HG03060 (cell line): ENCODE results near the gene MAG.

Experiments
- ATAC-seq: cut with Tn5 transposase; IDR thresholded peaks from one replicate; pipeline ENCODE4 v1.9.1; 2021; ENCODE audit warnings: low read depth, moderate number of reproducible peaks; ENCODE audit not compliant: unreplicated experiment

Gene MAG

GRCh38 chr19:35264268-35265125, 27.5 kb upstream of the MAG start:
- ATAC-seq = no peak

GRCh38 chr19:35265126-35265899, 26.6 kb upstream of the MAG start:
- no peak for ATAC-seq

DNA sequence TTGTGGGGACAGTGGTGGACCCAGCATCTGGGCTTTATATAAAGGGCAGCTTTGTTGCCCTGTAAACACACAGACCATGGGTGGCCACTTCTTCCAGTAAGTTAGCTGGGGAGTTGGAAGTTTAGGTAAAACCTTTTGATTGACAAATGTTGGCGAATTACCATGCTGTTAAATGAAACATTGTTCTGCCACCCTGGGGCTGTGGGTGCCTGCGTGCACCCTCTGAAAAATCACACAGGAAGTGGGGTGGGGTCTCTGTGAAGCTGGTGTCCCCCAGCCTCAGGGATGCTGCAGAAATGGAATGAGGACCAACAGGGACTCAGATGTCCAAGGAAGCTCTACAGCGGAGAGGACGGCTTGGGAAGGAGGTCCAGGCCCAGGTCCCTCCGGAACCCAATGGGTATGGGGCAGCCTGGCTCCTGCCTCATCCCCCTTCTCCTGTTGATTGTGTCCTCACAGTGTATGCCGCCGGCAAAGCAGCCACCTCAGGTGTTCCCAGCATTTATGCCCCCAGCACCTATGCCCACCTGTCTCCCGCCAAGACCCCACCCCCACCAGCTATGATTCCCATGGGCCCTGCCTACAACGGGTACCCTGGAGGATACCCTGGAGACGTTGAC, 26.0 kb upstream of the MAG start:
- no peak for ATAC-seq

GRCh38 chr19:35266520-35267352, 25.2 kb upstream of the MAG start:
- no peak for ATAC-seq

- no peak for ATAC-seq
Observed at GRCh38 chr19:35267353-35267817, 24.6 kb upstream of the MAG start.

DNA sequence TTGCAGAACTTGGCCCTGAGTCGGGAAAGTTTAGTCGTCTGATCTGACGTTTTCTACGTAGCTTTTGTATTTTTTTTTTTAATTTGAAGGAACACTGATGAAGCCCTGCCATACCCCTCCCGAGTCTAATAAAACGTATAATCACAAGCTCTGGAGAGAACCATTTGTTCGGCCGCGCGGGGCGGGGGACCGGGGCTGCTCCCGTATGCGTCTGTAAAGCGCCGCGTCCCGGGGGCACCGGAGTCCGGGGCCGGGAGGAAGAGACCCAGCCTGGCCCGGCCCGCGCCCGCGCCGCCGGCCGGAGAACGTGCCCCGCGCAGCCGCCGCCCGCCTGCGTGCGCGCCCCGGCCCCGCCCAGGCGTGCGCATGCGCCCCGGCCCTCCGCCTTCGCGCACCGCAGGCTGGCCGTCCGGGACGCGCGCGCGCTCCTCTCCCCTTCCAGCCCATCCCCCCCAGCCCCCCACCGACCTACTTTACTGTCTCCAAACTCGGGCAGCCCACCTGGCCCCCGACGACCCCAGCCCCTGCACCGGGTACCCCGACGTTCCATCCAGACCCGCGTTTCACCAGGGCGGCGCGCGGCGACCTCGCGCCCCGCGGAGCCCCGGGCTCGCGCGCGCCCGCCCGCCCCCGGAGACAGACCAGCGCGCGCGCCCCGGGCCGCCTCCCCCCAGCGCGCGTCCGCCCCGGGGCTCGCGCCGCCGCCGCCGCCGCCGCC, 24.0 kb upstream of the MAG start:
- no peak for ATAC-seq

- no peak for ATAC-seq
Observed at GRCh38 chr19:35268536-35269437, 23.2 kb upstream of the MAG start, which contains the start of gene USF2. USF2 (plus strand) TSS chr19:35268962; CDS start chr19:35269102, 140 bp downstream.

DNA sequence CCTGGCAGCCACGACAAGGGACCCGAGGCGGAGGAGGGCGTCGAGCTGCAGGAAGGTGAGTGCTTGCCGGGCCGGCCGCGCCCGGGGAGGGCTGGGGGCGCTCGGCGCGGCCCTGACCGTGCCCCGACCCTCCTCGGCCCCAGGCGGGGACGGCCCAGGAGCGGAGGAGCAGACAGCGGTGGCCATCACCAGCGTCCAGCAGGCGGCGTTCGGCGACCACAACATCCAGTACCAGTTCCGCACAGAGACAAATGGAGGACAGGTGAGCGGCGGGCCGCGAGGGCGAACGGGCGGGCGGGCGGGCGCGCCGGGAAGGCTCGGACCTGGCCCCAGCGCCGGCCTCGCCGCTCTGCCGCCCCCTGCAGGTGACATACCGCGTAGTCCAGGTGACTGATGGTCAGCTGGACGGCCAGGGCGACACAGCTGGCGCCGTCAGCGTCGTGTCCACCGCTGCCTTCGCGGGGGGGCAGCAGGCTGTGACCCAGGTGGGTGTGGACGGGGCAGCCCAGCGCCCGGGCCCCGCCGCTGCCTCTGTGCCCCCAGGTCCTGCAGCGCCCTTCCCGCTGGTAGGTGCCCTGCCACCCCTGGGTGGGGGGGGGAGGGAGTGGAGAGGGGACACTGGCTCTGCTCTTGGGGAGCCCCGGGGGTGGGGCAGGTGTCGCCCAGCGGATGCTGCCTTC, 22.4 kb upstream of the MAG start:
- ATAC-seq = no peak

GRCh38 chr19:35270381-35270811, 21.6 kb upstream of the MAG start:
- no peak for ATAC-seq

- no peak for ATAC-seq
Observed at GRCh38 chr19:35271546-35271945, 20.4 kb upstream of the MAG start.

GRCh38 chr19:35272122-35272719, 19.7 kb upstream of the MAG start:
- ATAC-seq = no peak

DNA sequence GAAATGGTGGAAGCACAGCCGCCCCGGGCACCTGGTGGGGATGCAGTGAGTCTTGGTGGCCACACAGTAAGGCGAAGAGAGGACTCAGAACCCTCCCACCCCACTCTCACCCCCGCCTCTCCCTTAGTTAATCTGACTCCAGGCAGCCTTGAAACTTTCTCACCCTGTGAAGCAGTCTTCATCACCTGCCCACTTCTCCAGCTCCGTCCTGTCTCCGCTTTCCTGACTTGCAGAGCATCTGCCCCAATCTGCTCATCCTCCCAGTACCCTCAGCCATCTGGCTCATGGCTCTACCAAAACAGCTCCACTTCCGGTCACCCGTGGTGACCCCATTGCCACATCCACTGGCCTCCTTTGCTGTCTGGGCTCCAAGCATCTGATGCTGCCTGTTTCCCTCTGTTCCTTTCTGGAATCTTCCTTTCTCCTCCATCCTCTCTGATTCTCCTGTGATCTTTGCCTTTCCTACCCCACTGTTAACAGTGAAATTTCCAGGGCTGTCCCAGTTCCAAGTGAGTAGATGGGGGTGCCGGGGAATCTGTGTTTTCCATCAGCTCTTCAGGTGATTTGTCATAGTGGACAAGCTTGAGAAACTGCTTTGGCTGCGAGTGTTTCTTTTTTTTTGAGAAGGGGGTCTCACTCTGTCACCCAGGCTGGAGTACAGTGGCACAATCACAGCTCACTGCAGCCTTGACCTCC, 18.9 kb upstream of the MAG start:
- no peak for ATAC-seq

- no peak for ATAC-seq
Observed at GRCh38 chr19:35273686-35274259, 18.2 kb upstream of the MAG start.

- no peak for ATAC-seq
Observed at GRCh38 chr19:35274323-35274722, 17.6 kb upstream of the MAG start.

GRCh38 chr19:35276706-35277281, 15.2 kb upstream of the MAG start:
- ATAC-seq = no peak

- no peak for ATAC-seq
Observed at GRCh38 chr19:35278578-35279284, 13.2 kb upstream of the MAG start.
